BJ (cell line): Measurements from ENCODE around the gene TSHZ2. TPM values are rescaled to one million over a fixed set of nuclear protein-coding genes. Genes with fewer than 3 reads are reported as not detected.

Experiments used
- CTCF ChIA-PET: fragments of 350-600 bp; formaldehyde crosslinking; extraction: SDS; loops from one replicate; lab custom pipeline; 2021; ENCODE audit warnings: antibody characterized with exemption, inconsistent platforms; lab: Yijun Ruan, JAX
- POLR2A ChIA-PET: fragments of 300-600 bp; sonication (Branson Sonifier 250); formaldehyde crosslinking; extraction: SDS; loops from one replicate; lab custom pipeline; 2021; ENCODE audit warnings: antibody characterized with exemption; lab: Charles Lee
- DNase-seq: peaks from one replicate; pipeline ENCODE4 v3.0.0-alpha.2; 2011; ENCODE audit warnings: low read depth
- H3K27me3 ChIP-seq: 2 replicates; pipeline ENCODE4 v1.6.0; 2011; ENCODE audit warnings: low read length; ENCODE audit not compliant: control insufficient read depth, insufficient read depth
- H3K36me3 ChIP-seq: 2 replicates; pipeline ENCODE4 v1.5.1; 2011; ENCODE audit warnings: low read length; ENCODE audit not compliant: control insufficient read depth, insufficient read depth
- H3K4me3 ChIP-seq: 2 replicates; pipeline ENCODE4 v1.5.1; 2011; ENCODE audit warnings: low read depth, mild to moderate bottlenecking, control low read depth, low read length
- polyA plus RNA-seq: library from polyadenylated mRNA; depleted of rRNA; stranded (reverse); fragments of >200 nt; gene quantifications from 2 replicates; pipeline ENCODE4 v1.2.3, GENCODE V29; 2011
- TF ChIP-seq, protein P1 (sequence below): IDR thresholded peaks from 2 replicates; pipeline ENCODE4 v1.5.1; 2011; ENCODE audit warnings: low read depth, mild to moderate bottlenecking, control low read depth, inconsistent platforms, low read length, moderate library complexity; ENCODE audit not compliant: insufficient read depth

The TSHZ2 gene
- polyA plus RNA-seq, 1 experiment: not detected

DNA sequence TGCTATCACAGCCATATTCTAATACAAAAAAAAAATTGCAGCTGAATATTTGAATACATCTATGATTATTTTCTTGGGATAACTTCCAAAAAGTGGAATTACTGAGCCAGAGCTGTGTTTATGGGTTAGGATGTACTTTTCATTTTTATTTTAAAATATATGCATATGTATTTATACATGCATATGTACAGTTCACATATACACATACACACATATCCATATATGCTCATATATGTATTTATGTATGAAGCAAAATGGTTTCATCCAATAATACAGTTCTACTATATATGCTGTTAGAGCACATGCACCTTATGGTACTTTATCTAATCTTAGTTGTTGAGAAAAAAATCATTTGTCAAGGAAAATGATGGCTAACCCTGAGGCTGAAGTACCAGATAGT, 54.9 kb downstream of the TSHZ2 start:
- POLR2A ChIA-PET: no interaction called here

DNA sequence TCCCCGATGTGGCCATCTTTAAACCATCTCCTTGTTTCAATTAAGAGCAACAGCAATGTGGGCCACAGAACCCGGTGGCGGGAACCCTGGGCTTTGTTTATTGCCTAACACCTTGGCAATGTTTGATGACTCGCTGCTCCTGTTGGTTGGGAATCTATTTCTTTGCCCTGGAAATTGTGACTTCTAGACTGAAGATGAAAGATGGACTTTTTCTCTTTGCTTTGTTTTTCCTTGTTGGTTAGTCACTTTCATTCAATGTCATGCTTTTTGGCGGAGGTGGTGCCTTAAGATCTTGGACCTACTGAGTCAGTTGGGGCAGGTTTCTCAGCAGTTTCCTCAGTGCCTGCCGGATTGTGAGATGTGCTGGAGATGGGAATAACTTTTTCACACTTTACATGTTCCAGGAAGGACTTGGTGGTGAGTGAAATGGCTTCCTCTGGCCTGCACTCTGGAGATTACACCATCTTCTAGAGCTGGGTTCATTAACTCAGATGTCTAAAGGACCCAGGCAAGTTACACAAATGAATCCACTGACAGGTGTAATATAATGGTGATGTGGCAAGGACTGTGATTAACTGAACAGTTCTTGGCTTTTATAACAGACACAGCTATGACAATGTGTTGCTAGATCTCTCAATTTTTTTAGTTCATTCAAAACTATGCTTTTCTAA, 56.3 kb downstream of the TSHZ2 start:
- POLR2A ChIA-PET: no interaction called here
- no peak for DNase-seq
- Histone ChIP-seq H3K4me3 (no peak overlapping the region), H3K27me3 (no peaks in the 10 kb centered on the region), H3K36me3 (no peaks in the 10 kb centered on the region)
- CTCF ChIA-PET: interaction anchor here (1.6 kb wide), 1 partner anchor 12 kb away, joined by 4 read pairs; no protein-coding TSS in a partner anchor
- TF ChIP-seq, protein P1, sequence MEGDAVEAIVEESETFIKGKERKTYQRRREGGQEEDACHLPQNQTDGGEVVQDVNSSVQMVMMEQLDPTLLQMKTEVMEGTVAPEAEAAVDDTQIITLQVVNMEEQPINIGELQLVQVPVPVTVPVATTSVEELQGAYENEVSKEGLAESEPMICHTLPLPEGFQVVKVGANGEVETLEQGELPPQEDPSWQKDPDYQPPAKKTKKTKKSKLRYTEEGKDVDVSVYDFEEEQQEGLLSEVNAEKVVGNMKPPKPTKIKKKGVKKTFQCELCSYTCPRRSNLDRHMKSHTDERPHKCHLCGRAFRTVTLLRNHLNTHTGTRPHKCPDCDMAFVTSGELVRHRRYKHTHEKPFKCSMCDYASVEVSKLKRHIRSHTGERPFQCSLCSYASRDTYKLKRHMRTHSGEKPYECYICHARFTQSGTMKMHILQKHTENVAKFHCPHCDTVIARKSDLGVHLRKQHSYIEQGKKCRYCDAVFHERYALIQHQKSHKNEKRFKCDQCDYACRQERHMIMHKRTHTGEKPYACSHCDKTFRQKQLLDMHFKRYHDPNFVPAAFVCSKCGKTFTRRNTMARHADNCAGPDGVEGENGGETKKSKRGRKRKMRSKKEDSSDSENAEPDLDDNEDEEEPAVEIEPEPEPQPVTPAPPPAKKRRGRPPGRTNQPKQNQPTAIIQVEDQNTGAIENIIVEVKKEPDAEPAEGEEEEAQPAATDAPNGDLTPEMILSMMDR: no peak

More for the DNA sequence above, 54.9 kb downstream of the TSHZ2 start:
- Histone ChIP-seq H3K4me3 (no peak overlapping the region), H3K27me3 (no peaks in the 10 kb centered on the region), H3K36me3 (no peaks in the 10 kb centered on the region)
- TF ChIP-seq, protein P1: no peak
- CTCF ChIA-PET: no interaction called here
- no peak for DNase-seq

DNA sequence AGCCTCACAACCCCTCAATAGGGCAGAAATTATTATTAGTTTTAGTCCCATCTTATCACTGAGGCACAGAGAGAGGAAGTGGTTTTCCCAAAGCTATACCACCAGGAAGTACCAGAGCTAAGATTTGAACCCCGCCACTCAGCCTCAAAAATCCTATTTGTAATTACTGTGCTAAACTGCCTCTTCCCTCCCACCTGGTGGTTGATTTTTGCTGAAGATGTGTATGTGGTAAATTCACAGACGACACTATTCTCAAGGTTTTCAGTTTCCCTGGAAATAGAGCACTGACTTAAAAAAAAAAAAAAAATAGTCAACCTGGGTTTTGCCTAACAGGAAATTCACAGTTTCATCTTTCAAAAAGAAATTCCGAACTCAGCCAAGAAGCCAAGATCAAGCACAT, 57.9 kb downstream of the TSHZ2 start:
- ChIA-PET POLR2A (no interaction called here), CTCF (no interaction called here)
- TF ChIP-seq, protein P1: no peak
- DNase-seq: no peak
- Histone ChIP-seq H3K36me3 (no peaks in the 10 kb centered on the region), H3K4me3 (no peak overlapping the region), H3K27me3 (no peaks in the 10 kb centered on the region)

DNA sequence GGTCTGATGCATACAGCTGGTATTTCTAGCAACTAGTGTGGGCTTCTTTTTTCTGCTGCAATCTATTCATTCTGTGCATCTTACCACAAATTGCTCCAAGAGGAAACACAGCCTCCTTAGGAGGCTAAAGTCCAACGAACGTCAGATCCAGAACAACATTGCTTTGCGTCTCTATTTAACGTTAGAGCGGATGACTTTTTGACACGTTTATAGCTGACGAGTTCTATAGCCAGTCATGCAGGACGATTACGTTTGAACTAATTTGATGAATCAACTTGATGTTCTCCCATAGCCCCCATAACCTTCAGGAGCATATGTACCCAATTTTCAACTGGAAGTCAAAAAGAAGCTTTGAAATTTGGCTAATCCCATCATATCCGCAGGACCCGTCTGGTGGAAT, 59.9 kb downstream of the TSHZ2 start:
- Histone ChIP-seq H3K27me3 (no peaks in the 10 kb centered on the region), H3K4me3 (no peak overlapping the region), H3K36me3 (no peaks in the 10 kb centered on the region)
- ChIA-PET CTCF (no interaction called here), POLR2A (no interaction called here)
- TF ChIP-seq, protein P1: no peak
- DNase-seq: no peak

DNA sequence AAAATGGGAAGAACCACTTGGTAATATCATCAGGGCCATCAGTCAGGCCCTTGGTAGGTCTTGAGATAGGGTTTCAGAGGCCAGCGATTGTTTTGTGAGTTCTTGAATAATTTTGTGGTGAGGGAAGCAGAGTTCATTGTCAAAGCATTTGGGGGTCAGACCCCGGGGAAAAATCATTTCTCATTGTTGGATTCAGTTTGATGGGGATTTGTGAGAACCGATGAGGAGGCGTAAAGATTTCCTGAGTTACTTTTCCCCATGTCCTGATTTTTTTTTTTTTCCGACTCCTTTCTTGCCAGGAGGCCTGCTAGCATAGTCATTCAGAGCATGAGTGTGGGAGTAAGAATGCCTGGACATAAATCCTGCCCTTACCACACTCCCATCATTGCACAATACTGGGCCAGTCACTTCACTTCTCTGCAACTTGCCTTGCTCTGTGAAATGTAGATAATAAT, 60.3 kb downstream of the TSHZ2 start:
- no peak for DNase-seq
- Histone ChIP-seq H3K27me3 (no peaks in the 10 kb centered on the region), H3K36me3 (no peaks in the 10 kb centered on the region), H3K4me3 (no peak overlapping the region)
- TF ChIP-seq, protein P1: no peak
- CTCF ChIA-PET: no interaction called here
- POLR2A ChIA-PET: no interaction called here
